ENCODE data around the gene FBXW5. TPM values are rescaled to one million over a fixed set of nuclear protein-coding genes. Genes with fewer than 3 reads are reported as not detected.

The FBXW5 gene
- total RNA-seq, 1 experiment from 2014 or later, result 72.6 TPM

GRCh38 chr9:136941231-136942111 lies 3.1 kb downstream of the FBXW5 start:
- Histone ChIP-seq H3K9me3 (ENCODE audit: control insufficient read depth, insufficient read depth, low read depth, low read length) (no peaks in the 10 kb centered on the region), H3K4me1 (ENCODE audit: control insufficient read depth, insufficient read depth, low read length) (peaks cover 12% of the 10 kb centered on the region), H3K4me3 (ENCODE audit: low read depth in 2 of 2, low read length in 2 of 2) (no peak overlapping the region), H3K36me3 (ENCODE audit: control insufficient read depth, insufficient read depth, low read length) (peaks cover 7% of the 10 kb centered on the region; the same call in 1 of the 2 replicates), H3K27ac (ENCODE audit: low read length) (no peak overlapping the region), H3K27me3 (ENCODE audit: control insufficient read depth, insufficient read depth, low read length) (no peaks in the 10 kb centered on the region)
- no peak for TF ChIP-seq TCF7L2 (IDR thresholded peaks at IDR 0.05; ENCODE audit: low read depth, low read length)
- TF ChIP-seq REST (IDR thresholded peaks at IDR 0.05; ENCODE audit: insufficient read depth in 1 of 2, low read depth in 2 of 2, low read length in 1 of 2), result no peak
- no peak for TF ChIP-seq CTCF (IDR thresholded peaks at IDR 0.05)
- TF ChIP-seq SIN3A (IDR thresholded peaks at IDR 0.05; ENCODE audit: borderline replicate concordance, insufficient read depth, low read depth, low read length), result no peak
- TF ChIP-seq POLR2AphosphoS5 (IDR thresholded peaks at IDR 0.05; ENCODE audit: low read depth, low read length), result no peak
- intact Hi-C loops (cut with micrococcal nuclease; ENCODE audit: unreplicated experiment) (loop anchor here (10.0 kb wide), 1 partner anchor 93 kb away; the partner anchor contains the start of gene FUT7), in situ Hi-C loops (cut with HindIII; ENCODE audit: low pct_unique_long_range_greater_than_20kb, low sequenced_read_pairs) (no loop called here)
- ChIA-PET CTCF (no interaction called here), POLR2A (interaction anchor here (0.7 kb wide), 1 partner anchor 800 kb away, joined by 4 read pairs; no protein-coding TSS in a partner anchor)
- no TSS peak for BruUV-seq (replicated peaks)
- DNase-seq (ENCODE audit: low read depth, low spot score), result no peak
- no peak for ATAC-seq

- ChIA-PET POLR2A (no interaction called here), CTCF (no interaction called here)
- H3K27ac ChIP-seq (ENCODE audit: low read length), result no peak overlapping the region
- intact Hi-C loops (cut with micrococcal nuclease; ENCODE audit: unreplicated experiment) (loop anchor here (10.0 kb wide), 1 partner anchor 94 kb away; the partner anchor contains the start of gene FUT7), in situ Hi-C loops (cut with HindIII; ENCODE audit: low pct_unique_long_range_greater_than_20kb, low sequenced_read_pairs) (no loop called here)
- peaks cover 8% of the 10 kb centered on the region for H3K4me1 ChIP-seq (ENCODE audit: control insufficient read depth, insufficient read depth, low read length)
- ATAC-seq (no peak), DNase-seq (ENCODE audit: low read depth, low spot score) (no peak)
- H3K9me3 ChIP-seq (ENCODE audit: control insufficient read depth, insufficient read depth, low read depth, low read length), result no peaks in the 10 kb centered on the region
- H3K27me3 ChIP-seq (ENCODE audit: control insufficient read depth, insufficient read depth, low read length), result no peaks in the 10 kb centered on the region
- TF ChIP-seq REST (IDR thresholded peaks at IDR 0.05; ENCODE audit: insufficient read depth in 1 of 2, low read depth in 2 of 2, low read length in 1 of 2), result no peak
- no peak for TF ChIP-seq POLR2AphosphoS5 (IDR thresholded peaks at IDR 0.05; ENCODE audit: low read depth, low read length)
- no peak for TF ChIP-seq SIN3A (IDR thresholded peaks at IDR 0.05; ENCODE audit: borderline replicate concordance, insufficient read depth, low read depth, low read length)
- no peak for TF ChIP-seq CTCF (IDR thresholded peaks at IDR 0.05)
- TF ChIP-seq TCF7L2 (IDR thresholded peaks at IDR 0.05; ENCODE audit: low read depth, low read length), result no peak
- no TSS peak for BruUV-seq (replicated peaks)
- peaks cover 7% of the 10 kb centered on the region; the same call in 1 of the 2 replicates for H3K36me3 ChIP-seq (ENCODE audit: control insufficient read depth, insufficient read depth, low read length)
- H3K4me3 ChIP-seq (ENCODE audit: low read depth in 2 of 2, low read length in 2 of 2), result no peak overlapping the region
Observed at GRCh38 chr9:136940526-136941230, 3.9 kb downstream of the FBXW5 start.
